Measurements from ENCODE around the gene ZFHX2. TPM values are rescaled to one million over a fixed set of nuclear protein-coding genes. Genes with fewer than 3 reads are reported as not detected.
"Not testable (repeated sequence)": the region's sequence is repeated elsewhere in the genome, so short reads cannot be mapped to it uniquely, and the experiment has no call there.

Gene ZFHX2
- total and polyA plus RNA-seq, 2 of the 13 experiments (the other 11 are each of a cell fraction or from before 2014, with no cell fraction given) = 0.17 to 0.44 TPM

GRCh38 chr14:23583761-23584526, 32.4 kb upstream of the ZFHX2 start (continued):
- TF ChIP-seq CSRNP1 (CRISPR knock-in tag; IDR thresholded peaks at IDR 0.05) (peak; percentile 94), ATF4 (CRISPR knock-in tag; IDR thresholded peaks at IDR 0.05) (peak; percentile 67 to 74), ARNT2 (CRISPR knock-in tag; IDR thresholded peaks at IDR 0.05; ENCODE audit: low read depth) (peak; percentile 89; the same call in 1 of the 2 replicates), NFYC (CRISPR knock-in tag; IDR thresholded peaks at IDR 0.05) (peak; percentile 84), LRRFIP1 (CRISPR knock-in tag; conservative IDR thresholded peaks at IDR 0.05) (peak; percentile 93), ZSCAN25 (CRISPR knock-in tag; IDR thresholded peaks at IDR 0.05) (peak; percentile 70; the same call in 1 of the 2 replicates), DMAP1 (CRISPR knock-in tag; IDR thresholded peaks at IDR 0.05) (peak; percentile 79; the same call in 1 of the 2 replicates), MYC (CRISPR knock-in tag; IDR thresholded peaks at IDR 0.05; ENCODE audit: borderline replicate concordance) (peak; percentile 65; the same call in 1 of the 2 replicates), ZNF225 (CRISPR knock-in tag; IDR thresholded peaks at IDR 0.05) (peak; percentile 87; the same call in 1 of the 2 replicates), ZNF83 (CRISPR knock-in tag; IDR thresholded peaks at IDR 0.05; ENCODE audit: borderline replicate concordance) (peak; percentile 87), HNF1A (CRISPR knock-in tag; IDR thresholded peaks at IDR 0.05; ENCODE audit: borderline replicate concordance) (peak; percentile 86; the same call in 1 of the 2 replicates), HOXA9 (CRISPR knock-in tag; IDR thresholded peaks at IDR 0.05; ENCODE audit: borderline replicate concordance) (peak; percentile 95; the same call in 1 of the 2 replicates), ZNF44 (CRISPR knock-in tag; IDR thresholded peaks at IDR 0.05) (peak; percentile 90; the same call in 1 of the 2 replicates), NR2F6 (IDR thresholded peaks at IDR 0.05) (0 out of 2 replicates have a peak, but pooled peaks have one; percentile 15), NR2F6 (CRISPR knock-in tag; IDR thresholded peaks at IDR 0.05) (peak; percentile 37), ZSCAN29 (CRISPR knock-in tag; conservative IDR thresholded peaks at IDR 0.05) (peak; percentile 84), FOSL2 (CRISPR knock-in tag; IDR thresholded peaks at IDR 0.05) (peak; percentile 61; the same call in 1 of the 2 replicates), POLR2A (IDR thresholded peaks at IDR 0.05; ENCODE audit: insufficient read depth in 1 of 2, low read depth in 2 of 2, low read length in 2 of 2) (peak in 1 of 2 experiments; percentile 94; a peak in 2 of 4 replicates)
- not testable (repeated sequence) for TF ChIP-seq HNF1A (IDR thresholded peaks at IDR 0.05; ENCODE audit: low read depth)

Data from HepG2 (cell line).